HCT116 (cell line): ENCODE measurements around the gene ZBTB7B. TPM values are rescaled to one million over a fixed set of nuclear protein-coding genes. Genes with fewer than 3 reads are reported as not detected.

ENCODE experiments used
- ATAC-seq: fragments of 200-7000 bp; cut with Tn5 transposase; 2 replicates; pipeline ENCODE4 v1.9.1; 2020; ENCODE audit warnings: mild to moderate bottlenecking, moderate library complexity
- BruUV-seq: library from RNA; stranded (reverse); fragments of 400-500 nt; replicated peaks from 2 replicates; lab custom pipeline; 2021; lab: Mats Ljungman, UMichigan
- CTCF ChIA-PET: fragments of 300-600 bp; sonication (Branson Sonifier 250); formaldehyde crosslinking; loops from one replicate; lab custom pipeline; 2021; ENCODE audit warnings: antibody characterized with exemption; lab: Charles Lee
- POLR2A ChIA-PET: fragments of 300-600, 350-600 bp; sonication (Branson Sonifier 250); formaldehyde crosslinking; loops from one replicate; lab custom pipeline; 2021; ENCODE audit warnings: antibody characterized with exemption; lab: Charles Lee
- RAD21 ChIA-PET, 2 experiments: fragments of 300-600 bp; sonication (Branson Sonifier 250); formaldehyde crosslinking; loops; one replicate each; lab custom pipeline; 2023; ENCODE audit warnings: low total read pairs in 2 of 2; ENCODE audit not compliant: uncharacterized antibody in 2 of 2, unreplicated experiment in 2 of 2, low non-redundant PET in 1 of 2; lab: Charles Lee
- DNase-seq: peaks from one replicate; pipeline ENCODE4 v3.0.0-alpha.2; 2010; ENCODE audit warnings: low read depth, low spot score
- H2AFZ ChIP-seq: fragments of 200-600 bp; shearing (Covaris generic), sonication (generic); 2 replicates; pipeline ENCODE4 v1.6.1; 2017; ENCODE audit warnings: low read depth, mixed run types, mixed read lengths, antibody characterized with exemption, low read length; ENCODE audit not compliant: poor library complexity, severe bottlenecking
- H3K27ac ChIP-seq: 2 replicates; pipeline ENCODE4 v1.5.1; 2012; ENCODE audit warnings: low read depth, low read length
- H3K27me3 ChIP-seq: fragments of 200-600 bp; sonication (generic); 2 replicates; pipeline ENCODE4 v1.6.1; 2016; ENCODE audit warnings: mixed run types, low read length, mixed read lengths; ENCODE audit not compliant: insufficient read depth
- H3K36me3 ChIP-seq, 2 experiments: fragments of 200-500 bp in 1 of 2; fragments of 200-600 bp in 1 of 2; sonication (Bioruptor generic) in 1 of 2; sonication (generic) in 1 of 2; 2 replicates each; pipeline versions ENCODE4 v1.5.1 to v1.6.1; 2014 to 2016; ENCODE audit warnings: low read length in 2 of 2, inconsistent platforms in 1 of 2, mixed read lengths in 1 of 2, mixed run types in 1 of 2; ENCODE audit not compliant: insufficient read depth in 2 of 2, control insufficient read depth in 1 of 2
- H3K4me1 ChIP-seq, 2 experiments: fragments of 200-600 bp in 1 of 2; sonication (generic) in 1 of 2; 2 replicates each; pipeline versions ENCODE4 v1.5.1 to v1.6.1; 2012 to 2017; ENCODE audit warnings: low read length in 2 of 2, inconsistent platforms in 1 of 2, mild to moderate bottlenecking in 1 of 2, mixed read lengths in 1 of 2, mixed run types in 1 of 2, moderate library complexity in 1 of 2; ENCODE audit not compliant: insufficient read depth in 2 of 2, control insufficient read depth in 1 of 2
- H3K4me2 ChIP-seq: fragments of 200-600 bp; sonication (generic); 2 replicates; pipeline ENCODE4 v1.6.1; 2017; ENCODE audit warnings: mixed run types, low read length, mixed read lengths
- H3K4me3 ChIP-seq, 2 experiments: fragments of 200-600 bp in 1 of 2; sonication (generic) in 1 of 2; replicated peaks in 1 of 2; 2 replicates each; pipeline ENCODE4 v1.5.1; 2011 to 2016; ENCODE audit warnings: low read length in 2 of 2, control low read depth in 1 of 2, low read depth in 1 of 2, mild to moderate bottlenecking in 1 of 2, mixed read lengths in 1 of 2, mixed run types in 1 of 2
- H3K79me2 ChIP-seq: fragments of 200-600 bp; sonication (generic); 2 replicates; pipeline ENCODE4 v1.6.1; 2017; ENCODE audit warnings: mild to moderate bottlenecking, mixed run types, low read length, moderate library complexity, mixed read lengths; ENCODE audit not compliant: insufficient read depth
- H3K9ac ChIP-seq: fragments of 200-600 bp; sonication (generic); 2 replicates; pipeline ENCODE4 v1.6.1; 2016; ENCODE audit warnings: low read length, mixed read lengths
- H3K9me2 ChIP-seq: fragments of 200-600 bp; sonication (generic), shearing (Covaris generic); 2 replicates; pipeline ENCODE4 v1.6.1; 2017; ENCODE audit warnings: mixed run types, mild to moderate bottlenecking, moderate library complexity; ENCODE audit not compliant: insufficient read depth
- H3K9me3 ChIP-seq, 2 experiments: fragments of 200-500 bp in 1 of 2; fragments of 200-600 bp in 1 of 2; sonication (Bioruptor generic) in 1 of 2; sonication (generic) in 1 of 2; 2 replicates each; pipeline ENCODE4 v1.6.1; 2014 to 2017; ENCODE audit warnings: low read length in 2 of 2, mixed read lengths in 2 of 2, inconsistent platforms in 1 of 2, low read depth in 1 of 2, mild to moderate bottlenecking in 1 of 2, mixed run types in 1 of 2, moderate library complexity in 1 of 2; ENCODE audit not compliant: control insufficient read depth in 1 of 2, insufficient read depth in 1 of 2
- H4K20me1 ChIP-seq: fragments of 200-600 bp; sonication (generic), shearing (Covaris generic); 2 replicates; pipeline ENCODE4 v1.6.1; 2017; ENCODE audit warnings: mixed run types, mild to moderate bottlenecking, moderate library complexity; ENCODE audit not compliant: insufficient read depth
- CBX3 ChIP-seq: IDR thresholded peaks from 2 replicates; pipeline ENCODE4 v1.6.1; 2012; ENCODE audit warnings: low read depth
- CEBPB ChIP-seq: IDR thresholded peaks from 2 replicates; pipeline ENCODE4 v1.6.1; 2012; ENCODE audit warnings: low read depth
- ELF1 ChIP-seq: IDR thresholded peaks from 2 replicates; pipeline ENCODE4 v1.6.1; 2012; ENCODE audit warnings: low read depth, borderline replicate concordance
- JUND ChIP-seq: IDR thresholded peaks from 2 replicates; pipeline ENCODE4 v1.6.1; 2012
- POLR2A ChIP-seq: IDR thresholded peaks from 2 replicates; pipeline ENCODE4 v1.7.0; 2011; ENCODE audit warnings: borderline replicate concordance; ENCODE audit not compliant: insufficient read depth, insufficient read length; ENCODE audit errors: extremely low read depth
- RAD21 ChIP-seq: IDR thresholded peaks from 2 replicates; pipeline ENCODE4 v1.6.1; 2012; ENCODE audit warnings: low read depth, mild to moderate bottlenecking
- SRF ChIP-seq: IDR thresholded peaks from 2 replicates; pipeline ENCODE4 v1.6.1; 2012; ENCODE audit warnings: low read depth
- YY1 ChIP-seq: IDR thresholded peaks from 2 replicates; pipeline ENCODE4 v1.6.1; 2011; ENCODE audit warnings: low read length, low read depth, moderate library complexity, mild to moderate bottlenecking; ENCODE audit not compliant: insufficient replicate concordance; ENCODE audit errors: extremely low read depth
- intact Hi-C: fragments of 100-400 bp; cut with micrococcal nuclease; formaldehyde crosslinking; loops from 2 replicates; pipeline ENCODE4 v1.10.0; 2022
- total RNA-seq: library from RNA; stranded (reverse); gene quantifications from one replicate; pipeline ENCODE4 v1.2.1, GENCODE V29; 2021; ENCODE audit not compliant: unreplicated experiment
- TF ChIP-seq, protein P1 (sequence below): IDR thresholded peaks from 2 replicates; pipeline ENCODE4 v1.6.1; 2012
- TF ChIP-seq, protein P2 (sequence below): IDR thresholded peaks from 2 replicates; pipeline ENCODE4 v1.6.1; 2011; ENCODE audit warnings: mild to moderate bottlenecking, low read length, moderate library complexity; ENCODE audit not compliant: insufficient replicate concordance; ENCODE audit errors: extremely low read depth
- TF ChIP-seq, protein P3 (sequence below): IDR thresholded peaks from 2 replicates; pipeline ENCODE4 v1.6.1; 2012; ENCODE audit warnings: low read depth

Gene ZBTB7B
- total RNA-seq, 1 experiment from 2014 or later, result 57.0 TPM

DNA sequence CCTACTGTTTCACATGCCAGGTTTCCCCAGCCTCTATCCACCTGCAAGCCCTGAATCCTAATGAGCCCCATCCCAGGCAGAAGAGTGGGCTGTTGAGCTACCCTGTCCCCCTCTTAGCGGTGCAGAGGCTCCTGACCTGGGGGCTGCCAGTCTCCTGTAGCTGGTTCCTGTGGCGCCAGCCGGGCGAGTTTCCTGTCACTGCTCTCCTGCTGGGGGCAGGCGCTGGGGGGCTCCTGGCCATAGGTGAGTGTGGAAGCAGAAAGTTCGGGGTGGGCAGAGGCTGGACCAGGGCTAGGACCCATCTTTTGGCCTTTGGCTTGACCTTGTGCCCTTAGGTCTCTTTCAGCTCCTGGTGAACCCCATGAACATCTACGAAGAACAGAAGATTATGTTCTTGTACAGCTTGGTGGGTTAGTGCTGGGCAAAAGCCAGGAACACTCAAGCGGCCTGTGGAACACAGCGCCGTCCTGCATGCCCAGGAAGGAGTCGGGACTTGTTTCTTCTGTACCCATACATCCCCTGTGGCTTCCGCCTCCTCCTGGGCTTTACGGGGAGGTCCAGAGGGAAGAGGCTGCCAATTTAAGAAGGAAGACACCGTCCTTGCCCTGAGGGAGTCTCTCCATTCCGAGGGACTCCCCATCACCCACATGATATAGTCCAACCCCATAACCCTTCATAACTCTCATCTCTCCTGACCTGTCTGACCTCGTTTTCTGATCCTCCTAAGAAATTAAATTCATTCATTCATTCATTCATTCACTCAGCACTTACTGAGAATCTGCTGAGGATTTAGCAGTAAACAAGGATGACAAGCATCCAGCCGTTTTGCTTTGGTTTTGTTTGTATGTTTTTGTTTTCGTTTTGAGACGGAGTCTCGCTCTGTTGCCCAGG, 32.0 kb downstream of the ZBTB7B start:
- H3K79me2 ChIP-seq, result no peaks in the 10 kb centered on the region
- H3K36me3 ChIP-seq, result no peaks in the 10 kb centered on the region
- DNase-seq (no peak), ATAC-seq (no peak)
- no peaks in the 10 kb centered on the region for H3K9me2 ChIP-seq
- no peaks in the 10 kb centered on the region for H4K20me1 ChIP-seq
- intact Hi-C loops, result no loop called here
- ChIA-PET POLR2A (no interaction called here), RAD21 (no interaction called here), CTCF (no interaction called here)
- no peak overlapping the region for H3K9ac ChIP-seq
- no peak overlapping the region for H3K4me2 ChIP-seq
- H3K27me3 ChIP-seq, result no peaks in the 10 kb centered on the region
- no peak overlapping the region for H3K27ac ChIP-seq
- peaks cover 0 to 11% of the 10 kb centered on the region in 2 experiments; a peak in 2 of 4 replicates for H3K4me1 ChIP-seq
- BruUV-seq, result no TSS peak
- no peaks in the 10 kb centered on the region for H3K9me3 ChIP-seq
- no peak overlapping the region for H3K4me3 ChIP-seq
- no peak for TF ChIP-seq CBX3
- TF ChIP-seq, protein P1, sequence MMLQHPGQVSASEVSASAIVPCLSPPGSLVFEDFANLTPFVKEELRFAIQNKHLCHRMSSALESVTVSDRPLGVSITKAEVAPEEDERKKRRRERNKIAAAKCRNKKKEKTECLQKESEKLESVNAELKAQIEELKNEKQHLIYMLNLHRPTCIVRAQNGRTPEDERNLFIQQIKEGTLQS, result no peak
- TF ChIP-seq YY1, result no peak
- no peak for TF ChIP-seq ELF1
- TF ChIP-seq, protein P2, sequence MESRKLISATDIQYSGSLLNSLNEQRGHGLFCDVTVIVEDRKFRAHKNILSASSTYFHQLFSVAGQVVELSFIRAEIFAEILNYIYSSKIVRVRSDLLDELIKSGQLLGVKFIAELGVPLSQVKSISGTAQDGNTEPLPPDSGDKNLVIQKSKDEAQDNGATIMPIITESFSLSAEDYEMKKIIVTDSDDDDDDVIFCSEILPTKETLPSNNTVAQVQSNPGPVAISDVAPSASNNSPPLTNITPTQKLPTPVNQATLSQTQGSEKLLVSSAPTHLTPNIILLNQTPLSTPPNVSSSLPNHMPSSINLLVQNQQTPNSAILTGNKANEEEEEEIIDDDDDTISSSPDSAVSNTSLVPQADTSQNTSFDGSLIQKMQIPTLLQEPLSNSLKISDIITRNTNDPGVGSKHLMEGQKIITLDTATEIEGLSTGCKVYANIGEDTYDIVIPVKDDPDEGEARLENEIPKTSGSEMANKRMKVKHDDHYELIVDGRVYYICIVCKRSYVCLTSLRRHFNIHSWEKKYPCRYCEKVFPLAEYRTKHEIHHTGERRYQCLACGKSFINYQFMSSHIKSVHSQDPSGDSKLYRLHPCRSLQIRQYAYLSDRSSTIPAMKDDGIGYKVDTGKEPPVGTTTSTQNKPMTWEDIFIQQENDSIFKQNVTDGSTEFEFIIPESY, result no peak
- TF ChIP-seq RAD21, result no peak
- no peak for TF ChIP-seq SRF
- TF ChIP-seq POLR2A, result no peak
- TF ChIP-seq CEBPB, result no peak
- TF ChIP-seq, protein P3, sequence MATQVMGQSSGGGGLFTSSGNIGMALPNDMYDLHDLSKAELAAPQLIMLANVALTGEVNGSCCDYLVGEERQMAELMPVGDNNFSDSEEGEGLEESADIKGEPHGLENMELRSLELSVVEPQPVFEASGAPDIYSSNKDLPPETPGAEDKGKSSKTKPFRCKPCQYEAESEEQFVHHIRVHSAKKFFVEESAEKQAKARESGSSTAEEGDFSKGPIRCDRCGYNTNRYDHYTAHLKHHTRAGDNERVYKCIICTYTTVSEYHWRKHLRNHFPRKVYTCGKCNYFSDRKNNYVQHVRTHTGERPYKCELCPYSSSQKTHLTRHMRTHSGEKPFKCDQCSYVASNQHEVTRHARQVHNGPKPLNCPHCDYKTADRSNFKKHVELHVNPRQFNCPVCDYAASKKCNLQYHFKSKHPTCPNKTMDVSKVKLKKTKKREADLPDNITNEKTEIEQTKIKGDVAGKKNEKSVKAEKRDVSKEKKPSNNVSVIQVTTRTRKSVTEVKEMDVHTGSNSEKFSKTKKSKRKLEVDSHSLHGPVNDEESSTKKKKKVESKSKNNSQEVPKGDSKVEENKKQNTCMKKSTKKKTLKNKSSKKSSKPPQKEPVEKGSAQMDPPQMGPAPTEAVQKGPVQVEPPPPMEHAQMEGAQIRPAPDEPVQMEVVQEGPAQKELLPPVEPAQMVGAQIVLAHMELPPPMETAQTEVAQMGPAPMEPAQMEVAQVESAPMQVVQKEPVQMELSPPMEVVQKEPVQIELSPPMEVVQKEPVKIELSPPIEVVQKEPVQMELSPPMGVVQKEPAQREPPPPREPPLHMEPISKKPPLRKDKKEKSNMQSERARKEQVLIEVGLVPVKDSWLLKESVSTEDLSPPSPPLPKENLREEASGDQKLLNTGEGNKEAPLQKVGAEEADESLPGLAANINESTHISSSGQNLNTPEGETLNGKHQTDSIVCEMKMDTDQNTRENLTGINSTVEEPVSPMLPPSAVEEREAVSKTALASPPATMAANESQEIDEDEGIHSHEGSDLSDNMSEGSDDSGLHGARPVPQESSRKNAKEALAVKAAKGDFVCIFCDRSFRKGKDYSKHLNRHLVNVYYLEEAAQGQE, result no peak
- no peak for TF ChIP-seq JUND
- no peak overlapping the region for H2AFZ ChIP-seq
